Measurements from ENCODE around the gene SLC26A1. TPM values are rescaled to one million over a fixed set of nuclear protein-coding genes. Genes with fewer than 3 reads are reported as not detected.

The SLC26A1 gene
- total and polyA plus RNA-seq, 2 donors (not counting 3 experiments of a cell fraction or from before 2014, with no cell fraction given): 0.10 TPM; not detected in 1

DNA sequence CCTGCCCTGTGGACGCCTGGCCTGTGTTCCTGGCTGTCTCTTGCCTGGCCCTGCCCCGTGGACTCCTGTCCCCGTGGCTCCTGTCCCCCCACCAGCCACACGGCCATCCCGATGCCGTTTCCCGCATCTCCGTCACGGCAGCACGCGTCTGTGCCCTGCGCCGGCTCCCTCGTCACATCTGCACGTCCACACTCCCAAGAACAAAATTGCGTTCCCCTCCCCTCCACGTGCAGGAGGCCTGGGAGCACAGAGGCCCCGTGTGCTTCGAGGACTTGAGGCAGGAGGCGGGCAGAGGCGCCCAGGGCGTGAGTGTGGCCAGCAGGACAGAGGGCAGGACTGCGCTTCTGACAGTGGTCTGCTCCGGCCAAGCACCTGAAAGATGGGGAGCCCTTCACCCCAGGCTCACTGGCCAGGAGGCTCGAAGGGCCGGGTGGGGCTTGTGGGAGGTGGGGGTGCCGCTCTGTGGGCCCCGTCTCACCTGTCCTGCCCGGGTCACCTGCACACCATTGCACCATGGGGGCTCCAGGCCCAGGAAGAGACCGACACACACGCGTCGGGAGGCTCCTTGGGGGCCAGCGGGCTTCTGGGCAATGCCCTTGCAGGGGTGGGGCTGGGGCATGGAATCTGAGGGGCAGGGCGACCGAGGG, 35.5 kb upstream of the SLC26A1 start:
- no peaks in the 10 kb centered on the region for H4K20me1 ChIP-seq (replicated peaks; ENCODE audit: control insufficient read depth, extremely low read depth, insufficient read depth, low read length)
- H3K36me3 ChIP-seq (ENCODE audit: control insufficient read depth in 2 of 2, extremely low read depth in 1 of 2, insufficient read depth in 2 of 2, low read length in 2 of 2): peaks cover 0 to 15% of the 10 kb centered on the region in 2 experiments
- intact Hi-C loops (cut with micrococcal nuclease): no loop called here
- dilution Hi-C loops (cut with MboI; ENCODE audit: extremely low pct_ligation_motif_present, low sequenced_read_pairs): no loop called here
- H3K4me1 ChIP-seq (ENCODE audit: control insufficient read depth, extremely low read depth, insufficient read depth, low read length): no peaks in the 10 kb centered on the region
- no peaks in the 10 kb centered on the region for H3K9me1 ChIP-seq (replicated peaks; ENCODE audit: control insufficient read depth, extremely low read depth, insufficient read depth, low read length)
- FAIRE-seq (no peak), DNase-seq (ENCODE audit: low read depth, low spot score) (no peak)
- no peak for TF ChIP-seq JUN (IDR thresholded peaks at IDR 0.05; ENCODE audit: borderline replicate concordance, insufficient read depth, insufficient read length, low read depth)
- TF ChIP-seq POLR2A (IDR thresholded peaks at IDR 0.05; ENCODE audit: low read depth, low read length): no peak
- no peak for TF ChIP-seq GATA2 (IDR thresholded peaks at IDR 0.05; ENCODE audit: insufficient read depth, insufficient read length, low read depth, low read length)
- TF ChIP-seq, protein P1, sequence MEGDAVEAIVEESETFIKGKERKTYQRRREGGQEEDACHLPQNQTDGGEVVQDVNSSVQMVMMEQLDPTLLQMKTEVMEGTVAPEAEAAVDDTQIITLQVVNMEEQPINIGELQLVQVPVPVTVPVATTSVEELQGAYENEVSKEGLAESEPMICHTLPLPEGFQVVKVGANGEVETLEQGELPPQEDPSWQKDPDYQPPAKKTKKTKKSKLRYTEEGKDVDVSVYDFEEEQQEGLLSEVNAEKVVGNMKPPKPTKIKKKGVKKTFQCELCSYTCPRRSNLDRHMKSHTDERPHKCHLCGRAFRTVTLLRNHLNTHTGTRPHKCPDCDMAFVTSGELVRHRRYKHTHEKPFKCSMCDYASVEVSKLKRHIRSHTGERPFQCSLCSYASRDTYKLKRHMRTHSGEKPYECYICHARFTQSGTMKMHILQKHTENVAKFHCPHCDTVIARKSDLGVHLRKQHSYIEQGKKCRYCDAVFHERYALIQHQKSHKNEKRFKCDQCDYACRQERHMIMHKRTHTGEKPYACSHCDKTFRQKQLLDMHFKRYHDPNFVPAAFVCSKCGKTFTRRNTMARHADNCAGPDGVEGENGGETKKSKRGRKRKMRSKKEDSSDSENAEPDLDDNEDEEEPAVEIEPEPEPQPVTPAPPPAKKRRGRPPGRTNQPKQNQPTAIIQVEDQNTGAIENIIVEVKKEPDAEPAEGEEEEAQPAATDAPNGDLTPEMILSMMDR (IDR thresholded peaks at IDR 0.05; ENCODE audit: extremely low read depth in 1 of 2, insufficient read depth in 1 of 2, low read depth in 1 of 2, low read length in 2 of 2): no peak
- no peak for TF ChIP-seq EZH2 (IDR thresholded peaks at IDR 0.05; ENCODE audit: borderline replicate concordance, low read depth, low read length, severe bottlenecking)
- TF ChIP-seq FOS (IDR thresholded peaks at IDR 0.05; ENCODE audit: borderline replicate concordance, insufficient read depth, low read length): no peak
- ChIA-PET CTCF (no interaction called here), POLR2A (no interaction called here)
- no TSS peak for BruUV-seq (replicated peaks)
- H3K9me3 ChIP-seq (replicated peaks; ENCODE audit: control insufficient read depth, insufficient read depth, low read length): no peaks in the 10 kb centered on the region
- no peak overlapping the region for H2AFZ ChIP-seq (ENCODE audit: low read depth, low read length)
- no peak overlapping the region for H3K4me2 ChIP-seq (ENCODE audit: insufficient read depth, low read length)
- no peaks in the 10 kb centered on the region for H3K27me3 ChIP-seq (ENCODE audit: control insufficient read depth in 2 of 2, insufficient read depth in 2 of 2, low read length in 2 of 2)
- no peaks in the 10 kb centered on the region for H3K79me2 ChIP-seq (ENCODE audit: control insufficient read depth, insufficient read depth, low read length)
- no peak overlapping the region for H3K27ac ChIP-seq (ENCODE audit: insufficient read depth, low read depth, low read length)
- H3K9ac ChIP-seq (replicated peaks; ENCODE audit: extremely low read depth, insufficient read depth, low read length): no peak overlapping the region
- H3K4me3 ChIP-seq (replicated peaks in 1 of 3; ENCODE audit: insufficient read depth in 1 of 3, low read depth in 1 of 3, low read length in 3 of 3): no peak overlapping the region

Data from endothelial cell of umbilical vein (primary cell).